ENCODE data around the gene SHROOM1. TPM values are rescaled to one million over a fixed set of nuclear protein-coding genes. Genes with fewer than 3 reads are reported as not detected.
A peak's percentile ranks its signal among the peaks of the same experiment; 100 is the strongest.

The SHROOM1 gene
- total and polyA plus RNA-seq, 2 experiments from 2014 or later = 2.5 to 5.4 TPM

DNA sequence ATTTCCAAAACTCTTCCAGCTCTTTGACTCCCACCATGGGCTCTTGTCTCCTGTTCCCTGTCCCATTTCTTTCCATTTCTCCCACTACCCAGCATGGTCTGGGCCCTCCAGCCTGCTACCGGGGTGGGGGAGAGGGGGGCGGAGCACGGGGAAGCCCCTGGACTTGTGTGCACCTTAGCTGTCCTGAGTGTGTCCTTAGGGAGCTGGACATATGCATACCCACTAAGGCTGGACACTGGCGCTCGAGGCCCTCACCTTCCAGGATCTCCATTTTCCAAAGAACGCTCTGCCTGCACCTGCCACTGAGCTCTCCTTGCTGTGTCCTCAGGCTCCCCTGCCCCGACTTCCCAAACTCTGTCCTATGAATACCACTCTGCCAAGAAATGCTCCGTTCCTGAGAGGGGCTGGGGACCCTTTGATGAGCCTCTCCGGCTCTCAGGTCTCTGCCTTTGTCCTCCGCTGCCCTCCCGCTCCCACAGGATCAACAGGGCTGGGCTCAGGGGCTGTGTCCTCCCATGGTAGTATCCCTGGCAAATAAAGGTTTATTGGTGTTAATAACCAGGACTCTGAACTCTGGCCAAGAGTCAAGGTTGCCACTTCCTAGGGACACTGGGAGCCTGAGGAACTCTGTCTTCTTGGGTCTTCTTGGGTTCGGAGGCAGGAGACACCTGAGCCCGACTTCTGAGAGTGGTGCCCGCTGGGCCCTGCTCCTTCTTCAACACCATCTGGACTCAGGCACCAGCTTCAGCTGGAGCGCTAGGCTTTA is 831 bp upstream of the SHROOM1 start (continued):
- no peak for TF ChIP-seq JUNB (IDR thresholded peaks at IDR 0.05; ENCODE audit: unreplicated experiment)

GRCh38 chr5:132829742-132830435 is 558 bp downstream of the SHROOM1 start:
- H3K9me2 ChIP-seq (ENCODE audit: insufficient read depth) = no peaks in the 10 kb centered on the region
- peaks cover 2% of the 10 kb centered on the region for H3K36me3 Mint-ChIP-seq (ENCODE audit: low read depth)
- no peaks in the 10 kb centered on the region for H3K36me3 ChIP-seq (ENCODE audit: insufficient read depth)
- peak overlapping the region; percentile 80 for H3K4me3 Mint-ChIP-seq
- H3F3A ChIP-seq (replicated peaks; ENCODE audit: low read depth) = 0 out of 2 replicates have a peak, but pooled peaks cover 10% of the 10 kb centered on the region
- H3K79me2 ChIP-seq (replicated peaks; ENCODE audit: insufficient read depth) = no peaks in the 10 kb centered on the region
- peaks cover 62% of the 10 kb centered on the region for H3K27me3 Mint-ChIP-seq (ENCODE audit: insufficient read depth, low read depth, poor library complexity)
- ATAC-seq (peak; percentile 64), DNase-seq (ENCODE audit: low spot score) (peak; percentile 85)
- no peaks in the 10 kb centered on the region for H3K9me3 Mint-ChIP-seq
- peak overlapping the region; percentile 94 for H2AFZ ChIP-seq
- no peak overlapping the region for H3K27ac Mint-ChIP-seq
- peaks cover 5% of the 10 kb centered on the region for H3K4me1 ChIP-seq (ENCODE audit: insufficient read depth)
- peaks cover 82% of the 10 kb centered on the region for H3K27me3 ChIP-seq (ENCODE audit: insufficient read depth)
- TF ChIP-seq REST (IDR thresholded peaks at IDR 0.05; ENCODE audit: unreplicated experiment) (no peak), EZH2 (IDR thresholded peaks at IDR 0.05; ENCODE audit: low read depth, unreplicated experiment) (peak; percentile 72), NANOG (IDR thresholded peaks at IDR 0.05; ENCODE audit: borderline replicate concordance) (no peak), CREB1 (CRISPR knock-in tag; IDR thresholded peaks at IDR 0.05; ENCODE audit: low read depth) (no peak; the same call in 1 of the 2 replicates), ETS1 (IDR thresholded peaks at IDR 0.05) (no peak)
- TF ChIP-seq, protein P1, sequence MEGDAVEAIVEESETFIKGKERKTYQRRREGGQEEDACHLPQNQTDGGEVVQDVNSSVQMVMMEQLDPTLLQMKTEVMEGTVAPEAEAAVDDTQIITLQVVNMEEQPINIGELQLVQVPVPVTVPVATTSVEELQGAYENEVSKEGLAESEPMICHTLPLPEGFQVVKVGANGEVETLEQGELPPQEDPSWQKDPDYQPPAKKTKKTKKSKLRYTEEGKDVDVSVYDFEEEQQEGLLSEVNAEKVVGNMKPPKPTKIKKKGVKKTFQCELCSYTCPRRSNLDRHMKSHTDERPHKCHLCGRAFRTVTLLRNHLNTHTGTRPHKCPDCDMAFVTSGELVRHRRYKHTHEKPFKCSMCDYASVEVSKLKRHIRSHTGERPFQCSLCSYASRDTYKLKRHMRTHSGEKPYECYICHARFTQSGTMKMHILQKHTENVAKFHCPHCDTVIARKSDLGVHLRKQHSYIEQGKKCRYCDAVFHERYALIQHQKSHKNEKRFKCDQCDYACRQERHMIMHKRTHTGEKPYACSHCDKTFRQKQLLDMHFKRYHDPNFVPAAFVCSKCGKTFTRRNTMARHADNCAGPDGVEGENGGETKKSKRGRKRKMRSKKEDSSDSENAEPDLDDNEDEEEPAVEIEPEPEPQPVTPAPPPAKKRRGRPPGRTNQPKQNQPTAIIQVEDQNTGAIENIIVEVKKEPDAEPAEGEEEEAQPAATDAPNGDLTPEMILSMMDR (conservative IDR thresholded peaks at IDR 0.05; ENCODE audit: low read depth in 2 of 2) = peak; percentile 49 to 74
- peak overlapping the region; percentile 73 for H3K4me3 ChIP-seq
- H4K20me1 ChIP-seq (replicated peaks; ENCODE audit: insufficient read depth) = no peaks in the 10 kb centered on the region
- H3K4me1 Mint-ChIP-seq = peaks cover 14% of the 10 kb centered on the region
- H3K4me2 ChIP-seq = peak overlapping the region; percentile 86
- H3K27ac ChIP-seq (ENCODE audit: low read depth) = no peak overlapping the region
